ENCODE data around the gene TMEM163. TPM values are rescaled to one million over a fixed set of nuclear protein-coding genes. Genes with fewer than 3 reads are reported as not detected.

The TMEM163 gene
- total RNA-seq, 2 experiments from 2014 or later: 0.51 TPM; not detected in 1

DNA sequence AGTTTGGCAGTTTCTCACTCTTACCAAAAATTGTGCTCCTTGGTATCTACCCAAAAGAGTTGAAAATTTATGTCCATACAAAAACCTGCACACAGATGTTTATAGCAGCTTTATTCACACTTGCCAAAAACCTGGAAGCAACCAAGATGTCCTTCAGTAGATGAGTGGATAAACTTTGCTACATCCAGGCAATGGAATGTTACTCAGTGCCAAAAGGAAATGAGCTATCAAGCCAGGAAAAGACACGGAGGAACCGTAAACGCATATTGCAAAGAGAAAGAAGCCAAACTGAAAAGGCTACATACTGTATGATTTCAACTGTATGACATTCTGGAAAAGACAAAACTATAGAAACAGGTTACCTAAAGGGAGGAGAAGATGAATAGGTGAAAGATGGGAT lies 36.1 kb downstream of the TMEM163 start:
- Histone ChIP-seq H3K4me3 (ENCODE audit: low read depth, low read length, poor library complexity, severe bottlenecking) (no peak overlapping the region), H3K9me3 (ENCODE audit: low read length) (no peaks in the 10 kb centered on the region), H3K4me1 (ENCODE audit: insufficient read depth, low read length, poor library complexity, severe bottlenecking) (no peaks in the 10 kb centered on the region), H2AFZ (ENCODE audit: low read length) (no peak overlapping the region), H3K27ac (ENCODE audit: low read depth, low read length, poor library complexity, severe bottlenecking) (no peak overlapping the region), H3K36me3 (ENCODE audit: insufficient read depth, low read length) (no peaks in the 10 kb centered on the region), H3K9me2 (ENCODE audit: insufficient read depth, low read length) (no peaks in the 10 kb centered on the region), H4K20me1 (ENCODE audit: insufficient read depth, low read length) (no peaks in the 10 kb centered on the region), H3K79me2 (ENCODE audit: insufficient read depth, low read depth, low read length) (no peaks in the 10 kb centered on the region), H3K4me2 (ENCODE audit: low read length) (no peak overlapping the region)
- TF ChIP-seq, protein P1, sequence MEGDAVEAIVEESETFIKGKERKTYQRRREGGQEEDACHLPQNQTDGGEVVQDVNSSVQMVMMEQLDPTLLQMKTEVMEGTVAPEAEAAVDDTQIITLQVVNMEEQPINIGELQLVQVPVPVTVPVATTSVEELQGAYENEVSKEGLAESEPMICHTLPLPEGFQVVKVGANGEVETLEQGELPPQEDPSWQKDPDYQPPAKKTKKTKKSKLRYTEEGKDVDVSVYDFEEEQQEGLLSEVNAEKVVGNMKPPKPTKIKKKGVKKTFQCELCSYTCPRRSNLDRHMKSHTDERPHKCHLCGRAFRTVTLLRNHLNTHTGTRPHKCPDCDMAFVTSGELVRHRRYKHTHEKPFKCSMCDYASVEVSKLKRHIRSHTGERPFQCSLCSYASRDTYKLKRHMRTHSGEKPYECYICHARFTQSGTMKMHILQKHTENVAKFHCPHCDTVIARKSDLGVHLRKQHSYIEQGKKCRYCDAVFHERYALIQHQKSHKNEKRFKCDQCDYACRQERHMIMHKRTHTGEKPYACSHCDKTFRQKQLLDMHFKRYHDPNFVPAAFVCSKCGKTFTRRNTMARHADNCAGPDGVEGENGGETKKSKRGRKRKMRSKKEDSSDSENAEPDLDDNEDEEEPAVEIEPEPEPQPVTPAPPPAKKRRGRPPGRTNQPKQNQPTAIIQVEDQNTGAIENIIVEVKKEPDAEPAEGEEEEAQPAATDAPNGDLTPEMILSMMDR (conservative IDR thresholded peaks at IDR 0.05; ENCODE audit: low read length): no peak
- TF ChIP-seq EZH2phosphoT487 (IDR thresholded peaks at IDR 0.05; ENCODE audit: borderline replicate concordance, low read depth, low read length): no peak
- CTCF ChIA-PET (ENCODE audit: unreplicated experiment): no interaction called here
- intact Hi-C loops (cut with micrococcal nuclease; ENCODE audit: unreplicated experiment): no loop called here
- BruUV-seq (replicated peaks): no TSS peak
- POLR2A ChIA-PET: interaction anchor here (0.8 kb wide), 1 partner anchor 43 kb away, joined by 3 read pairs; no protein-coding TSS in a partner anchor
- no peak for DNase-seq (ENCODE audit: low spot score)

DNA sequence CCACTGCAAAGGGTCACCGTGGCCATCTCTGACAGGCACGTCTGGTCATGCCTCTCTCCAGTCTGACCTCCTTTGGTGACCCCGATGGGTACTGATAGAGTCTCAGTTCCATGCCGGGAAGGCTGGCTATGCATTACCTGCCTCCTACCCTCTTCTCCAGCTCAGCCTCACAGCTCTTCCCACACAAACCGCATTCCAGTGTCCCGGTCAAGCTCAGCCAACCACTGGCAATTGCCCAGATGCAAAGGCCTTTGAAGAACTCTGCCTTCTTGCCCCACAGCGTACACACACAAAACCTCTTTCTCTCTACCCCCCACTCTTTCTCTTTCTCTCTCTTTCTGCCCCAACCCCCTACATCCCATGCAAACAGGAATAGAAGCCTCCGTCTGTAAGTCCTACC lies 37.6 kb downstream of the TMEM163 start:
- ChIA-PET CTCF (ENCODE audit: unreplicated experiment) (no interaction called here), POLR2A (interaction anchor here (0.6 kb wide), 1 partner anchor 83 kb away, joined by 5 read pairs; no protein-coding TSS in a partner anchor)
- Histone ChIP-seq H3K9me3 (ENCODE audit: low read length) (no peaks in the 10 kb centered on the region), H3K36me3 (ENCODE audit: insufficient read depth, low read length) (no peaks in the 10 kb centered on the region), H4K20me1 (ENCODE audit: insufficient read depth, low read length) (no peaks in the 10 kb centered on the region), H3K4me3 (ENCODE audit: low read depth, low read length, poor library complexity, severe bottlenecking) (no peak overlapping the region), H2AFZ (ENCODE audit: low read length) (no peak overlapping the region), H3K9me2 (ENCODE audit: insufficient read depth, low read length) (no peaks in the 10 kb centered on the region), H3K4me2 (ENCODE audit: low read length) (no peak overlapping the region), H3K79me2 (ENCODE audit: insufficient read depth, low read depth, low read length) (no peaks in the 10 kb centered on the region), H3K27ac (ENCODE audit: low read depth, low read length, poor library complexity, severe bottlenecking) (no peak overlapping the region), H3K4me1 (ENCODE audit: insufficient read depth, low read length, poor library complexity, severe bottlenecking) (no peaks in the 10 kb centered on the region)
- no TSS peak for BruUV-seq (replicated peaks)
- DNase-seq (ENCODE audit: low spot score): no peak
- TF ChIP-seq, protein P1 (conservative IDR thresholded peaks at IDR 0.05; ENCODE audit: low read length): no peak
- no peak for TF ChIP-seq EZH2phosphoT487 (IDR thresholded peaks at IDR 0.05; ENCODE audit: borderline replicate concordance, low read depth, low read length)
- intact Hi-C loops (cut with micrococcal nuclease; ENCODE audit: unreplicated experiment): no loop called here

DNA sequence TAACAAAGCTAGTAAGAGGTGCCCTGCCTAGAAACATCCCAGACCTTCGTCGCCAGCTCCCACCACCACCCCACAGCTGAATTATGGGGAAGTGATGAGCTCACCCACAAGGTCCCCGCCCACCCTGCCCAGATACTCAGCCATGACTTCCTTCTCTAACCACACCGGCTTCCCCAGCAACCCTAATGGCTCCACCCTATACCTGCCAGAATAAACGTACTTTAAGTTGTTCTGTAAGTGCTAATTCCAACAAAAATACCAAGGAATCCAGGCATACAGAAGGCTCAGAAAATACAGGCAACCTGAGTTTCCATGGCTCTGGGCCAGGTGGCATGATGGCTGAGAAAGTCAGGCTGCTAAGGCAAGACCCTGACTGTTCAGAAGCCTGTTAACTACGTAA lies 39.1 kb downstream of the TMEM163 start:
- Histone ChIP-seq H4K20me1 (ENCODE audit: insufficient read depth, low read length) (no peaks in the 10 kb centered on the region), H2AFZ (ENCODE audit: low read length) (no peak overlapping the region), H3K4me3 (ENCODE audit: low read depth, low read length, poor library complexity, severe bottlenecking) (no peak overlapping the region), H3K4me1 (ENCODE audit: insufficient read depth, low read length, poor library complexity, severe bottlenecking) (no peaks in the 10 kb centered on the region), H3K9me3 (ENCODE audit: low read length) (no peaks in the 10 kb centered on the region), H3K9me2 (ENCODE audit: insufficient read depth, low read length) (no peaks in the 10 kb centered on the region), H3K4me2 (ENCODE audit: low read length) (no peak overlapping the region), H3K36me3 (ENCODE audit: insufficient read depth, low read length) (no peaks in the 10 kb centered on the region), H3K79me2 (ENCODE audit: insufficient read depth, low read depth, low read length) (no peaks in the 10 kb centered on the region), H3K27ac (ENCODE audit: low read depth, low read length, poor library complexity, severe bottlenecking) (no peak overlapping the region)
- BruUV-seq (replicated peaks): no TSS peak
- intact Hi-C loops (cut with micrococcal nuclease; ENCODE audit: unreplicated experiment): no loop called here
- ChIA-PET POLR2A (interaction anchor here (0.5 to 1.4 kb wide), 3 partner anchors 11 to 18 kb away, joined by 3 to 5 read pairs (median 5); no protein-coding TSS in a partner anchor), CTCF (ENCODE audit: unreplicated experiment) (no interaction called here)
- no peak for DNase-seq (ENCODE audit: low spot score)
- TF ChIP-seq, protein P1 (conservative IDR thresholded peaks at IDR 0.05; ENCODE audit: low read length): no peak
- TF ChIP-seq EZH2phosphoT487 (IDR thresholded peaks at IDR 0.05; ENCODE audit: borderline replicate concordance, low read depth, low read length): no peak

Data from OCI-LY7 (cell line).